ENCODE results near the gene ZNF683.

Gene ZNF683

GRCh38 chr1:26373281-26373680 is 731 bp upstream of the ZNF683 start:
- no peak for TF ChIP-seq CTCF (IDR thresholded peaks at IDR 0.05; ENCODE audit: low read depth, low read length)
- no peak overlapping the region for H3K4me3 ChIP-seq (ENCODE audit: low read depth, low read length)

DNA sequence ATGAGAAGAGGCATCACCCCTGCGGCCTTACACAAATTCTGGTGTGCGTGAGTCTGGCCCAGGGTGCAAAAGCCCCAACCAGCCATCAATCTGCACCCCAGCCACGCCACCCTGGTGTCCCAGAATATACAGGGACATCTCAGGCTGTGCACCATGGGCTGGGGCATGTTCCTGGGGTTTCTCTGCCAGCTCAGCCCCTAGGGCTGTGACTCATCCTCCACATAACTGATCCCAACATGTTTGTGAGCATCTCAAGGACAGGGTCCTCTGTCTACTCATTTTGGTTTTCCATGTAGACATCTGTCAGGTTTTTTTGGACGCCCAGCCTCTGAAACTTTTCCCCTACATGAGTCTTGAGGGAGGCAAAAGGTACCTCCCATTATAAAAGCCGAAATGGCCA is 511 bp downstream of the ZNF683 start:
- TF ChIP-seq CTCF (IDR thresholded peaks at IDR 0.05; ENCODE audit: low read depth, low read length) = no peak

GRCh38 chr1:26370591-26371382 is 1.8 kb downstream of the ZNF683 start:
- H3K4me3 ChIP-seq (ENCODE audit: low read depth, low read length) = no peak overlapping the region
- TF ChIP-seq CTCF (IDR thresholded peaks at IDR 0.05; ENCODE audit: low read depth, low read length) = no peak

More for the DNA sequence above, 511 bp downstream of the ZNF683 start:
- no peak overlapping the region for H3K4me3 ChIP-seq (ENCODE audit: low read depth, low read length)

GRCh38 chr1:26368486-26368885 is 4.1 kb downstream of the ZNF683 start:
- H3K4me3 ChIP-seq (ENCODE audit: low read depth, low read length) = no peak overlapping the region
- no peak for TF ChIP-seq CTCF (IDR thresholded peaks at IDR 0.05; ENCODE audit: low read depth, low read length)

- no peak for TF ChIP-seq CTCF (IDR thresholded peaks at IDR 0.05; ENCODE audit: low read depth, low read length)
- H3K4me3 ChIP-seq (ENCODE audit: low read depth, low read length) = no peak overlapping the region
Measured at GRCh38 chr1:26368006-26368405, 4.5 kb downstream of the ZNF683 start.

- H3K4me3 ChIP-seq (ENCODE audit: low read depth, low read length) = no peak overlapping the region
- TF ChIP-seq CTCF (IDR thresholded peaks at IDR 0.05; ENCODE audit: low read depth, low read length) = no peak
Measured at GRCh38 chr1:26367441-26367840, 5.1 kb downstream of the ZNF683 start.

DNA sequence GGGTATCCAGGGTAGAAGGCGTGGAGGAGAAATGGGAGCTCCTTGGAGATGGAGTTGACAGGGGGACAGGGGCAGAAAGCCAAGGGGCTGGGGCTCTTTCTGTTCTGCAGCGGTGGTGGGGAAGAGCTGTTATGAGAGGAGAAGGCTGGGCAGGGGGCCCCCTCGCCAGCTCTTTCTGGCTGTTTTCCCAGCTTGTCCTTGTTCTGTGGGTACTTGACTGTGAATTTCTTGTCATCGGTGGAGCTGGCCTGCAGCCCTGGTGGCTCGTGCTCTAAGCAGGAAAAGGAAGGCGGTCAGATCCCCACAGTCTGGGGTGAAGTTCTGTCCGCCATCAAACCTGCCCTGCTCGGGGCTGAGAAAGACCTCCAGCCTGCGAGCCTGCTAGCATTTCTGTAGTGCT is 7.6 kb downstream of the ZNF683 start:
- no peak overlapping the region for H3K4me3 ChIP-seq (ENCODE audit: low read depth, low read length)
- TF ChIP-seq CTCF (IDR thresholded peaks at IDR 0.05; ENCODE audit: low read depth, low read length) = no peak
